ENCODE results near the gene CRIP3. TPM values are rescaled to one million over a fixed set of nuclear protein-coding genes. Genes with fewer than 3 reads are reported as not detected.

CRIP3 gene
- total RNA-seq, 3 donors from 2014 or later (not counting 1 experiment from before 2014, with no cell fraction given) = 3.6 to 5.3 (median 4.3) TPM

DNA sequence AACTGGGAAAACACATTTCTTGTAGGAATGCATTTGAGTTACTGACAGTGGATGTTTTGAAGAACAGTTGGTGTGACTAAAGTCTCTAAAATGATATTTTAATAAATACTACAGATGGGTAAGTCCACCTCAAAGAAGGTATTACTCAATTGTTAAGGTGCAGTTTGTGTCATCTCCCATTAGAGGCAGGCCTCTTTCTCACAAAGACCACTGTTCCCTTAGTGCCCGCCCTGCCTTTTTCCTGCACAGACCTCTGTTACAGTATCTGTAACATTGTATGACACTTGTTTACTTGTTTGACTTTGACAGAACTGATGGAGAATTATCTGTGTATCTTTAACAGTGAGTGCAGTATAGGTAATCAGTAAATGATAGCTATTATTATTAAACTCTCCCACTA lies 5.2 kb upstream of the CRIP3 start:
- WGBS (ENCODE audit: insufficient coverage) = no CpG with 5 or more reads among the region's 1 CpG
- H3K36me3 ChIP-seq (ENCODE audit: control insufficient read depth, insufficient read depth, low read length) = no peaks in the 10 kb centered on the region
- ATAC-seq = no peak
- DNase-seq = no peak
- no peak overlapping the region for H3K4me3 ChIP-seq (ENCODE audit: low read length)
- Mint-ChIP-seq H3K27me3 (ENCODE audit: low read depth in 2 of 2) (peaks cover 0 to 9% of the 10 kb centered on the region in 2 donors), H3K4me3 (no peak overlapping the region), H3K4me1 (peaks cover 0 to 1% of the 10 kb centered on the region in 2 donors), H3K36me3 (no peaks in the 10 kb centered on the region), H3K27ac (no peak overlapping the region), H3K9me3 (no peaks in the 10 kb centered on the region)
- TF ChIP-seq, protein P1, sequence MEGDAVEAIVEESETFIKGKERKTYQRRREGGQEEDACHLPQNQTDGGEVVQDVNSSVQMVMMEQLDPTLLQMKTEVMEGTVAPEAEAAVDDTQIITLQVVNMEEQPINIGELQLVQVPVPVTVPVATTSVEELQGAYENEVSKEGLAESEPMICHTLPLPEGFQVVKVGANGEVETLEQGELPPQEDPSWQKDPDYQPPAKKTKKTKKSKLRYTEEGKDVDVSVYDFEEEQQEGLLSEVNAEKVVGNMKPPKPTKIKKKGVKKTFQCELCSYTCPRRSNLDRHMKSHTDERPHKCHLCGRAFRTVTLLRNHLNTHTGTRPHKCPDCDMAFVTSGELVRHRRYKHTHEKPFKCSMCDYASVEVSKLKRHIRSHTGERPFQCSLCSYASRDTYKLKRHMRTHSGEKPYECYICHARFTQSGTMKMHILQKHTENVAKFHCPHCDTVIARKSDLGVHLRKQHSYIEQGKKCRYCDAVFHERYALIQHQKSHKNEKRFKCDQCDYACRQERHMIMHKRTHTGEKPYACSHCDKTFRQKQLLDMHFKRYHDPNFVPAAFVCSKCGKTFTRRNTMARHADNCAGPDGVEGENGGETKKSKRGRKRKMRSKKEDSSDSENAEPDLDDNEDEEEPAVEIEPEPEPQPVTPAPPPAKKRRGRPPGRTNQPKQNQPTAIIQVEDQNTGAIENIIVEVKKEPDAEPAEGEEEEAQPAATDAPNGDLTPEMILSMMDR (IDR thresholded peaks at IDR 0.05) = no peak
- H3K27ac ChIP-seq (ENCODE audit: low read length) = no peak overlapping the region
- H3K9me3 ChIP-seq (ENCODE audit: control insufficient read depth, insufficient read depth, low read length) = no peaks in the 10 kb centered on the region
- H3K4me1 ChIP-seq (ENCODE audit: control insufficient read depth, insufficient read depth, low read length) = peaks cover 3% of the 10 kb centered on the region
- intact Hi-C loops (cut with micrococcal nuclease) = no loop called here
- no peaks in the 10 kb centered on the region for H3K27me3 ChIP-seq (ENCODE audit: control insufficient read depth, insufficient read depth, low read length)

DNA sequence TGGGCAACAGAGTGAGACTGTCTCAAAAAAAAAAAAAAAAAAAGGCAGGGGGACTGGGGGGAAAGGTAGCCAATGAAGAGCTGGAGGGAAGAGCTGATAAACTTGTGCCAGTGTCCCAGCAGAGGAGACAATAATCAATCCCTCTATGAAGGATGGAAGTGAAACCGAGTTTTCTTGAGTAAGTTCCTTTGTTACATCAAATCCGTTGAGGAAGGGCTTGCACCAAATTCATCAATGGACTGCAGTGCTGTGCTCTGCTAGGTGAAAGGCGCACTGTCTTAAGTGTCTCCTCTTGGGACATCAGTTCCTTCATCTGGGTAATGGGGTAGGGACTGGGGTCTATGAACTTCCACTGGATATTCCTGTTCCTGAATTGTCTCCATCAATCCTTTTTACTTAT lies 3.0 kb upstream of the CRIP3 start:
- H3K9me3 Mint-ChIP-seq = no peaks in the 10 kb centered on the region
- H3K4me3 Mint-ChIP-seq = no peak overlapping the region
- no peak overlapping the region for H3K27ac Mint-ChIP-seq
- ATAC-seq (no peak), DNase-seq (no peak)
- no peaks in the 10 kb centered on the region for H3K36me3 Mint-ChIP-seq
- peaks cover 13% of the 10 kb centered on the region for H3K4me1 ChIP-seq (ENCODE audit: control insufficient read depth, insufficient read depth, low read length)
- H3K36me3 ChIP-seq (ENCODE audit: control insufficient read depth, insufficient read depth, low read length) = no peaks in the 10 kb centered on the region
- H3K27ac ChIP-seq (ENCODE audit: low read length) = no peak overlapping the region
- TF ChIP-seq, protein P1 (IDR thresholded peaks at IDR 0.05) = no peak
- H3K27me3 ChIP-seq (ENCODE audit: control insufficient read depth, insufficient read depth, low read length) = no peaks in the 10 kb centered on the region
- intact Hi-C loops (cut with micrococcal nuclease) = no loop called here
- peaks cover 3 to 9% of the 10 kb centered on the region in 2 donors for H3K27me3 Mint-ChIP-seq (ENCODE audit: low read depth in 2 of 2)
- peaks cover 0 to 9% of the 10 kb centered on the region in 2 donors for H3K4me1 Mint-ChIP-seq
- 85% methylated on average over 3 of the region's 3 CpGs for WGBS (ENCODE audit: insufficient coverage)
- no peaks in the 10 kb centered on the region for H3K9me3 ChIP-seq (ENCODE audit: control insufficient read depth, insufficient read depth, low read length)
- H3K4me3 ChIP-seq (ENCODE audit: low read length) = no peak overlapping the region

DNA sequence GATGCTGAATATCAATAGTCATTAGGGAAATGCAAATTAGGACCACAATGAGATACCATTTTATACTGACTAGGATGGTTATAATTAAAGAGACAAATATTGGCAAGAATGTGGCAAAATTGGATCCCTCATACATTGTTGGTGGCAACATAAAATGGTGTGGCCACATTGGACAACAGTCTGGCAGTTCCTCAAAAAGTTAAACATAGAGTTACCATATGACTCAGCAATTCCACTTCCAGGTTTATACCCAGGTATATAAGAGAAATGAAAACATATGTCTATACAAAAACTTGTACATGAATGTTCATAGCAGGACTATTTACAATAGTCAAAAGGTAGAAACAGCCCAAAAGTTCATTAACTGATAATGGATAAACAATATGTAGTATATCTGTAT lies 2.0 kb upstream of the CRIP3 start:
- Histone ChIP-seq H3K4me3 (ENCODE audit: low read length) (no peak overlapping the region), H3K36me3 (ENCODE audit: control insufficient read depth, insufficient read depth, low read length) (no peaks in the 10 kb centered on the region), H3K4me1 (ENCODE audit: control insufficient read depth, insufficient read depth, low read length) (peaks cover 13% of the 10 kb centered on the region), H3K27me3 (ENCODE audit: control insufficient read depth, insufficient read depth, low read length) (no peaks in the 10 kb centered on the region), H3K9me3 (ENCODE audit: control insufficient read depth, insufficient read depth, low read length) (no peaks in the 10 kb centered on the region), H3K27ac (ENCODE audit: low read length) (no peak overlapping the region)
- intact Hi-C loops (cut with micrococcal nuclease) = no loop called here
- H3K36me3 Mint-ChIP-seq = no peaks in the 10 kb centered on the region
- DNase-seq (no peak), ATAC-seq (no peak)
- H3K27ac Mint-ChIP-seq = no peak overlapping the region
- H3K4me1 Mint-ChIP-seq = peaks cover 0 to 9% of the 10 kb centered on the region in 2 donors
- peaks cover 3 to 9% of the 10 kb centered on the region in 2 donors for H3K27me3 Mint-ChIP-seq (ENCODE audit: low read depth in 2 of 2)
- no peaks in the 10 kb centered on the region for H3K9me3 Mint-ChIP-seq
- H3K4me3 Mint-ChIP-seq = no peak overlapping the region
- TF ChIP-seq, protein P1 (IDR thresholded peaks at IDR 0.05) = no peak

DNA sequence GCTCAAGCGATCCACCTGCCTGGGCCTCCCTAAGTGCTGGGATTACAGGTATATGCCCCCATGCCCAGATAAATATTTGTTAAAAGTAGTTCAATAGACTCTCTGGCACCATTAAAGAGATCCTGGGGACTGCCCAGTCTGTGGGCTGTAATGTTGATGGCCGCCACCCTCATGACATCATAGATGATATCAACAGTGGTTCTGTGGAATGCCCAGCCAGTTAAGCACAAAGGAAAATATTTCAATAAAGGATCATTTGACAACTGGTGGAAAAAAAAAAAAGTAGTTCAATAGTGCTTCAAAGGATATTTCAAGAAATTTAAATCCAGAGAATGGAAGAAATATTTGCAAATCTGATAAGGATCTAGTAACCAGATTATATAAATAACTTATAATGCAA lies 1.5 kb upstream of the CRIP3 start:
- H3K4me3 Mint-ChIP-seq = no peak overlapping the region
- ATAC-seq (no peak), DNase-seq (no peak)
- peaks cover 3 to 9% of the 10 kb centered on the region in 2 donors for H3K27me3 Mint-ChIP-seq (ENCODE audit: low read depth in 2 of 2)
- WGBS (ENCODE audit: insufficient coverage) = 100% methylated on average over 1 of the region's 2 CpGs
- H3K4me1 ChIP-seq (ENCODE audit: control insufficient read depth, insufficient read depth, low read length) = peaks cover 13% of the 10 kb centered on the region
- peaks cover 0 to 9% of the 10 kb centered on the region in 2 donors for H3K4me1 Mint-ChIP-seq
- no peak overlapping the region for H3K27ac Mint-ChIP-seq
- intact Hi-C loops (cut with micrococcal nuclease) = no loop called here
- H3K36me3 Mint-ChIP-seq = no peaks in the 10 kb centered on the region
- no peak overlapping the region for H3K27ac ChIP-seq (ENCODE audit: low read length)
- no peaks in the 10 kb centered on the region for H3K27me3 ChIP-seq (ENCODE audit: control insufficient read depth, insufficient read depth, low read length)
- H3K9me3 Mint-ChIP-seq = no peaks in the 10 kb centered on the region
- TF ChIP-seq, protein P1 (IDR thresholded peaks at IDR 0.05) = no peak
- H3K36me3 ChIP-seq (ENCODE audit: control insufficient read depth, insufficient read depth, low read length) = no peaks in the 10 kb centered on the region
- no peak overlapping the region for H3K4me3 ChIP-seq (ENCODE audit: low read length)
- no peaks in the 10 kb centered on the region for H3K9me3 ChIP-seq (ENCODE audit: control insufficient read depth, insufficient read depth, low read length)
